Right lobe of liver (tissue), 4 donors: ENCODE results near the gene ZBTB45.

Experiments used
- POLR2A ChIP-seq: fragments of 450-650 bp; IDR thresholded peaks from one replicate; pipeline ENCODE4 v1.6.1; 2017; ENCODE audit warnings: antibody characterized with exemption, mild to moderate bottlenecking
- TF ChIP-seq, protein P1 (sequence below), 4 donors: fragments of 200-600 bp in 3 of 4; fragments of 450-650 bp in 1 of 4; IDR thresholded peaks; one replicate each; pipeline versions ENCODE4 v1.5.1 to v1.8.0; 2016 to 2022; ENCODE audit warnings: antibody characterized with exemption in 4 of 4, mild to moderate bottlenecking in 2 of 4
- donor health status: DM: no; HTN: no; CAD: no.
- donor health status: DM: no; HTN: no; CAD: no.
- donor health status: DM: no; HTN: yes; CAD: no.

- TF ChIP-seq, protein P1, sequence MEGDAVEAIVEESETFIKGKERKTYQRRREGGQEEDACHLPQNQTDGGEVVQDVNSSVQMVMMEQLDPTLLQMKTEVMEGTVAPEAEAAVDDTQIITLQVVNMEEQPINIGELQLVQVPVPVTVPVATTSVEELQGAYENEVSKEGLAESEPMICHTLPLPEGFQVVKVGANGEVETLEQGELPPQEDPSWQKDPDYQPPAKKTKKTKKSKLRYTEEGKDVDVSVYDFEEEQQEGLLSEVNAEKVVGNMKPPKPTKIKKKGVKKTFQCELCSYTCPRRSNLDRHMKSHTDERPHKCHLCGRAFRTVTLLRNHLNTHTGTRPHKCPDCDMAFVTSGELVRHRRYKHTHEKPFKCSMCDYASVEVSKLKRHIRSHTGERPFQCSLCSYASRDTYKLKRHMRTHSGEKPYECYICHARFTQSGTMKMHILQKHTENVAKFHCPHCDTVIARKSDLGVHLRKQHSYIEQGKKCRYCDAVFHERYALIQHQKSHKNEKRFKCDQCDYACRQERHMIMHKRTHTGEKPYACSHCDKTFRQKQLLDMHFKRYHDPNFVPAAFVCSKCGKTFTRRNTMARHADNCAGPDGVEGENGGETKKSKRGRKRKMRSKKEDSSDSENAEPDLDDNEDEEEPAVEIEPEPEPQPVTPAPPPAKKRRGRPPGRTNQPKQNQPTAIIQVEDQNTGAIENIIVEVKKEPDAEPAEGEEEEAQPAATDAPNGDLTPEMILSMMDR (IDR thresholded peaks at IDR 0.05), result no peak
- no peak for TF ChIP-seq POLR2A
These were observed 38.8 kb downstream of the ZBTB45 start for GRCh38 chr19:58480831-58481230.
